GM18505 (cell line): Measurements from ENCODE around the gene PIGW.
"Not testable (repeated sequence)": the region's sequence is repeated elsewhere in the genome, so short reads cannot be mapped to it uniquely, and the experiment has no call there.

Experiments
- ATAC-seq: cut with Tn5 transposase; IDR thresholded peaks from one replicate; pipeline ENCODE4 v1.9.1; 2021; ENCODE audit not compliant: unreplicated experiment
- POLR2A ChIP-seq: IDR thresholded peaks from 4 replicates; pipeline ENCODE4 v1.6.1; 2011; ENCODE audit warnings: borderline replicate concordance; ENCODE audit not compliant: insufficient read depth, insufficient read length; ENCODE audit errors: extremely low read depth

The PIGW gene

GRCh38 chr17:36501351-36501750, 33.4 kb upstream of the PIGW start:
- no peak for ATAC-seq

DNA sequence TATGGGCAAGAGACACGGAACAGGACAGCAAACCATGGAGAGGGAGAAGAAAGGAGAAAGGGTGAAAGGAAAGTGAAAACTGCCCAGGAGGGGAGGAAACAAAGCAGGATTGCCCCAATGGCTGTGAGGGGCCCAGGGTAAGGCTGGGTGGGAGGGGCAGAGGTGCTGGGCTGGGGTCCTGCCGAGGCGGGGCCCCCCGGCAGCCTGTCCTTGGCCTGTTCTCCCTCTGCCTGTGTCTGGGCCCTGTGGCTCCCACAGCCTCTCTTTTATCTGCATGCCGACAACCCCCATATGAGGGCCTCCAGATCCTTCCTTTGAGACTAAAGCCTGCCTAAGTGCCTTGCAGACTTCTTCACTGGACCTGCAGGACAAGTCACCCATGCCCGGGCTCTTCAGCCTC, 32.8 kb upstream of the PIGW start:
- no peak for TF ChIP-seq POLR2A
- ATAC-seq: no peak

More at GRCh38 chr17:36501351-36501750, 33.4 kb upstream of the PIGW start:
- no peak for TF ChIP-seq POLR2A

DNA sequence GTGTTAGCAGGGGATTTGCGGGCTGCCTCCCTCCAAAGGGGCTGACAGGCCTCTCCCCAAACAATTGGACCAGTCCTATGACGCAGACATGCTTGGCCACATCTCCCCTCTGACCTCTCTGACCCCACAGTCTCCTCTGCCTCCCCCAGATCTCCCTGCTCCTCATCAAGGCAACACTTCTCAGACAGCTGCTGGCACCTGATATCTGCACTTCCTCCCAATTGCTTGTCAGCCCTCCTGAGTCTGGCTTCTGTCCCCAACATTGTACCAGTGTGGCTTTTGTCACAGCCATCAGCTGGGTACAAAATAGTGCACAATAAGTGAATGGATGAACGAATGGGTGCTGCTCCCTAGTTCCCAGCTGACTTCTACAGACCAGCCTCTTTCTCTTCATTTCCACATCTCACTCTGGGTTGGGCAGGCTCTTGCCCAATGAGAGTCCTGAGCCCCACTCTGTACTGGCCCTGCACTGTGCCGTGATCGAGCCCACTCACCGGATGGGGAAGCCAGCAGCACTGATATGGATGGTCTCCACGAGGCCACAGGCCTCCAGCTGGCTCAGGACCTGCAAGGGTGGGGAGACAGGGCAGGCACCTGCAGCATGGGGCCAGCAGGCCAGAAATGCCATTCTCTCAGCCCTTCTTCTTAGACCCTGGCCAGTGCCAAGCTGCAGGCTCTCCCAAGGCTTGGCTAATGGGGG, 31.2 kb upstream of the PIGW start:
- ATAC-seq: no peak
- TF ChIP-seq POLR2A: no peak

GRCh38 chr17:36504156-36504545, 30.6 kb upstream of the PIGW start:
- ATAC-seq: no peak
- no peak for TF ChIP-seq POLR2A

GRCh38 chr17:36505171-36505570, 29.6 kb upstream of the PIGW start:
- no peak for TF ChIP-seq POLR2A
- ATAC-seq: no peak

DNA sequence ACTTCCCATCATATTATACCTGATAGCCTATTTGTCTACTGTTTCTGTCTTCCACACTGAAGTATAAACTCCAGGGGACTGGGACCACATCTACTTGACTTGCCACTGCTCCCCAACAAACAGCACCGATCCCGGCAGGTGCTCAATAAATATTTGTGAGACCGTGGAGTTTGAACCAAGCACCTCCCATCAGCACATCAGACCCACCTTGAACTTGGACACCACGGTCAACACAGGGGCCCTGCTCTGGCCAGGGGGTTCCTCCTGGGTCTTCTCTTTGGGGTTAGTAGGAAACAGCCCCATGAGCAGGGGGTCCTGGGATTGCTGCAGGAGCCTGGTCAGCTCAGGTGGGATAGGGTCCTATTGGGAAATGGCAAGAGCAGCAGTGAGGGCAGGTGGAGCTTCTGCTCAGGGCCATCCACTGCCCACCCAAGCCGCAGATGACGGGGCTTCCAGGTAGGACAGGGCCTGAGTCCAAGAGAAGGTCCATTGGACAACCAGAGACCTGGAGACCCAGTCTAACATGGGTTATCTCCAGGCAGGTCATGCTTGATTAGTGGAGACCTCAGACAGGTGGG, 28.4 kb upstream of the PIGW start:
- ATAC-seq: no peak

DNA sequence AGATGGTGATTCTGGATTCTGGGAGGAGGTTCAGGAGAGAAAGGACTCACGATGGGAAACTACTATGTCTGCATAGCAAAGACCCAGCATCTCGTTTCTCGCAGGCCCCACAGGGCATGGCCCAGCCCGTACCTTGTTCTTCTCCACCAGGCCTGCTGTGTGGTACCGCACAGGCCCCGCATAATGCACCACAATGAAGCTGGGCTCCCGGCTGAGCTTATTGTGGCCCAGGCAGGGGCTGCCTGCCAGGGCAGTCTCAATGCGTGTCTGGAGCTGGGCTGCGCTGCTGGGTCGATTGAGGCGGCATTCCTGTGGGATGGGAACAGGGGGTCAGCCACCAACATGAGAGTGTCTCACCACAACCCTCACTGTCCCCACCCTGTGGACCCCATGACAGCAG, 28.0 kb upstream of the PIGW start:
- ATAC-seq: no peak
- TF ChIP-seq POLR2A: no peak

More for the DNA sequence above, 28.4 kb upstream of the PIGW start:
- TF ChIP-seq POLR2A: no peak

DNA sequence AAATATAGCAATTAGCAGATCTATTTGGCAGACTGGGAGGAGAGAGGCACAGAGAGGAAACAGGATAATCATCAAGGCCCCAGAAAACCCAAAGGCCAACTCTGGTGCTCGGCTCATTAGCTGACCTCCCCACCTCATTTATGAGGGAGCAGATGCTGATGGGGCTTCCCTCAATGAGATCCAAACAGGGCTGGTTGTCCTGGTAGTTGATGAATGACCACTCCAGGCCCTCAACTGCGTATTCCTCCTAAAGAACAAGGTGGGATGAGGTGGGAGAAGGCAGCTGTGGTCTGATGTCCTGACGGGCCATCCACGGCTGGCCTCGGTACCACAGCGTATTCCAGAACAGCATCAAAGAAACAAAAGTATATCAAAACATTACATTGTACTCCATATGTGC, 27.5 kb upstream of the PIGW start:
- no peak for TF ChIP-seq POLR2A
- ATAC-seq: no peak

- ATAC-seq: not testable (repeated sequence)
These were observed 26.3 kb upstream of the PIGW start for GRCh38 chr17:36508439-36508838.

DNA sequence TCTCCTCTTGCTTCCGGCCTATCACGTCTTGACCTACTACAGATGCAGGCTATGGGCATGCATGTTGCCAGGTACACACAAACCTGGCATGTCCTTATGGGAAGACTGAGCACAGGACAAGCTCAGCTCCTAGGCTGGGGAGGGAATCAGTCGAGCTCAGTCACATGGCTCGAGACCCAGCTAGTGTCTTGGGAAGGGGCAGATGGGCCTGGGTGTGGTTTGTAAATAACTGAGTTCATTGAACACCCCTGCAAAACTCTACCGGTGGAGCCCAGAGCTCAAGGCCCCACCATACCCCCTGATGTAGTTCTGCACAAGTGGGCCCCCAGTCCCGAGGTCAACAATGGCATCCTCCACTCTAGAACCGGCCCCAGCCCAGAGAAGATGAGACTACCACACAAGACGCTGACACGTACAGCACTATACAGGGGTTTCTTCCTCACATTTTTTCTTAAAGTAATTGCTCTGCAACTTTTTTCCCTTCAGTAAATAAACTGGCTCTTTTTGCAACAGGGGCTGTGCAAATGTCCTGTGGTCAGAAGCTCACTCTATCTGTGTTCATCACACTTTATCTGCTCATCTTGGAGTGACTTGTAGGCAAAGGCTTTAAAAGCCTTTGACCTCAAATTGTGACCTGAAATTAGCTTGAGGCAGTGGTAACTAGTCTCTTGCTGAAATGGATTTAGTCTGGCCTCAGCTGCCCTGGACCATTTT, 25.4 kb upstream of the PIGW start:
- no peak for ATAC-seq
- no peak for TF ChIP-seq POLR2A

DNA sequence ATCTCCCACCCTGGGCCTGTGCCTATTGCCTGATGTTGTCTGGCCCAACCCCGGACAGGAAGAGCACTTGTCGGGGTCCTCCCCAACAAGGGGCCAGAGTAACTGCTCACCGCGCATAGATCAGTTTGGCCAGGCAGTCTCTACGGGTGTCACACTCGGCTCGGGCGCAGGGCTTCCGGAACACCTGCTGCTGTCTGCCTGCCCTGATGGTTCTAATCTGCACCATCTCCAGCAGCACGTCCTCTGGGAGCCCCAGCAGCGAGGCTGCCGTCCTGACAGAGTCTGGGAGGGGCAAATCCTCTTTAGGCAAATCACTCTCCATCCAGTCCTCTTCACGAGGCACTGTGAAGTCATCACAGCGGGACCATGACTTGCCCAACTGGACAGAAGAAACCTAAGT, 24.2 kb upstream of the PIGW start:
- ATAC-seq: no peak
- TF ChIP-seq POLR2A: no peak

DNA sequence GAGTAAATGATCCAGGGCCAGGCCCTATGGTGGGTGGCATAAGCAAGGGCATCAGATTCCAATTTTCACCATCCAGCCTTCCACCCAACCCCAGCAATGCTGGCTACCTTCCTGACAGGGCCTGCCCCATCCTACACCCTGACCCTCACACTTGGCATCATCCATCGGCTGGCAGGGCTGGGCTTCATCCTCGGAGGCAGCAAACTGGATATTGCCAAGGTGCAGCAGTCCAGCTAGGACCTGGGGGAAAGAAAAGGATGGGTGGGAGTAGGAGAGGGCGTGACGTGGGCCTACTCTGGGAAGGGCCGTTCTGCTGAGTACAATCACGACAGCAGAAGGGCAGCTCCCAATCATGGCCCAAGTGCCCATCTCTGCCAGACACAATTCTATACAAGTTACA, 23.6 kb upstream of the PIGW start:
- ATAC-seq: no peak
- no peak for TF ChIP-seq POLR2A

DNA sequence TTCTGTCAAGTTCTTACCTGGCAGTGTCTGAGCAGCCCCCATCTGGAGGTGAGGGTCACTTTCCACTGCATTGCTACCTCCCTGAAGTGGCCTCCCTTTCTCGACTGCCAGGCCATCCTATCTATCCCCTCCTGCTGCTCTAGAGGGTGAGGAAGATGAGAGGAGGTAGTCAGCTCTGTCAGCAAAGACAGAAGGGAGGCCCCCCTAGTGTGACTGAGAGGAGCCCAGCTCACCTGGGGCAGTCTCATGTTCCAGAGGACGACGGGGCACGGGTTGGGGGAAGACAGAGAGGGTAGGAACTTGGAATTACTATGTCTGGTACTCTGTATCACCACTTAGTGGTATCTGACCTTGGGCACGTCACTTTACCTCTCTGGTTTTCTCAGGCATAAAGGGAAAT, 22.1 kb upstream of the PIGW start:
- no peak for TF ChIP-seq POLR2A
- ATAC-seq: no peak

GRCh38 chr17:36514856-36515255, 19.9 kb upstream of the PIGW start:
- TF ChIP-seq POLR2A: no peak

More at GRCh38 chr17:36514856-36515255, 19.9 kb upstream of the PIGW start:
- no peak for ATAC-seq
